HG02840 (cell line): ENCODE measurements around the gene MICAL3.
"Not testable (repeated sequence)": the region's sequence is repeated elsewhere in the genome, so short reads cannot be mapped to it uniquely, and the experiment has no call there.

ENCODE experiments used
- ATAC-seq: cut with Tn5 transposase; IDR thresholded peaks from one replicate; pipeline ENCODE4 v1.9.1; 2021; ENCODE audit warnings: mild to moderate bottlenecking, moderate library complexity, moderate number of reproducible peaks; ENCODE audit not compliant: unreplicated experiment, low FRiP score

MICAL3 gene

GRCh38 chr22:18001894-18002315, 22.5 kb downstream of the MICAL3 start:
- not testable (repeated sequence) for ATAC-seq

- ATAC-seq = no peak
Observed at GRCh38 chr22:18001040-18001893, 23.1 kb downstream of the MICAL3 start.

GRCh38 chr22:18000441-18001039, 23.8 kb downstream of the MICAL3 start:
- no peak for ATAC-seq

GRCh38 chr22:17999851-18000250, 24.5 kb downstream of the MICAL3 start:
- ATAC-seq = no peak

GRCh38 chr22:17998913-17999312, 25.4 kb downstream of the MICAL3 start:
- ATAC-seq = no peak

GRCh38 chr22:17997456-17997855, 26.9 kb downstream of the MICAL3 start:
- no peak for ATAC-seq

- ATAC-seq = not testable (repeated sequence)
Observed at GRCh38 chr22:17995256-17995655, 29.1 kb downstream of the MICAL3 start.

- no peak for ATAC-seq
Observed at GRCh38 chr22:17994424-17995108, 29.8 kb downstream of the MICAL3 start.

- ATAC-seq = not testable (repeated sequence)
Observed at GRCh38 chr22:17992976-17993375, 31.4 kb downstream of the MICAL3 start.

GRCh38 chr22:17991992-17992391, 32.4 kb downstream of the MICAL3 start:
- not testable (repeated sequence) for ATAC-seq

- ATAC-seq = no peak
Observed at GRCh38 chr22:17990942-17991341, 33.4 kb downstream of the MICAL3 start.

GRCh38 chr22:17990147-17990546, 34.2 kb downstream of the MICAL3 start:
- ATAC-seq = no peak

- ATAC-seq = no peak
Observed at GRCh38 chr22:17988800-17989513, 35.4 kb downstream of the MICAL3 start.

- no peak for ATAC-seq
Observed at GRCh38 chr22:17985606-17986005, 38.8 kb downstream of the MICAL3 start.

- ATAC-seq = not testable (repeated sequence)
Observed at GRCh38 chr22:17985071-17985470, 39.3 kb downstream of the MICAL3 start.

GRCh38 chr22:17984114-17984513, 40.2 kb downstream of the MICAL3 start:
- ATAC-seq = no peak

GRCh38 chr22:17982572-17983141, 41.7 kb downstream of the MICAL3 start:
- no peak for ATAC-seq

GRCh38 chr22:17981497-17981896, 42.9 kb downstream of the MICAL3 start:
- ATAC-seq = no peak

- ATAC-seq = no peak
Observed at GRCh38 chr22:17980638-17981051, 43.7 kb downstream of the MICAL3 start.

- ATAC-seq = no peak
Observed at GRCh38 chr22:17980015-17980590, 44.3 kb downstream of the MICAL3 start.
